ENCODE data around the gene SH3BP1. TPM values are rescaled to one million over a fixed set of nuclear protein-coding genes. Genes with fewer than 3 reads are reported as not detected.

Gene SH3BP1
- total and polyA plus RNA-seq, 2 of the 13 experiments (the other 11 are each of a cell fraction or from before 2014, with no cell fraction given), result 8.4 to 18.5 TPM

DNA sequence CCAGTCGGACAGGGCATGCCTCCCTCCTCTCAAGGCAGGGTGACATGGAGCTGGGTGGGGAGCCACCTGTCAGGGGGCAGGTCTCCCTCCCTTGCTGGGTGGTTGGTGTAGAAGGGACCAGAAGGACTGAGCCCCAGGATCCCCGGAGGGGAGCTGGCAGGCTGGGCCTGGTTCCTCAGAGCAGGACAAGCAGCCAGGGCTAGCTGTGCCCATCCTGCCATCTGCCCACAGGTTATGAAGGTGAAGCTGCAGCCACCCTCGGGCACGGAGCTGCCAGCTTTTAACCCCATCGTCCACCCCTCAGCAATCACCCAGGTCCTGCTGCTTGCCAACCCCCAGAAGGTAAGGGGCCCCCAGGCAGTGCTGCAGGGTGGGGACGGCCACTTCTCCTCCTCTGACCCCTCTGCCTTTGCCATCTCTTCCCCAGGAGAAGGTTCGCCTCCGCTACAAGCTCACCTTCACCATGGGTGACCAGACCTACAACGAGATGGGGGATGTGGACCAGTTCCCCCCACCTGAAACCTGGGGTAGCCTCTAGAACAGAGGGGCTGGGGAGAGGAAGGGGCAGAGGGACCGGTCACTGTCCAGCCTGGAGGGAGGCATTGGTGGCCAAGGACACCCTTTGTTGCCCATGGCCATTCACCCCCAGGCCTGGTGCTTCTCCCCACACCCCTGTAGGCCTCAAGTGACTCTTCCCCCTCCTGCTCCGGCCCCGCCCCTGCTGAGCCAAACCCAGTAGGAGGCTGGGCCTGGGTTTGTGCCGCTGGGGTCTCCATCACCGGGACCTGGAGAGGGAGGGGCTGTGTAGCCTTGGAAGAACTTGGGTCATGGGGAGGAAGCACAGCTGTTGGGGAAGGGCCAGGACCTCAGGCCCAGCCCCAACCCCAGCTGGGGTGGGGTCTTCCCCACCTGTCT lies 7.0 kb upstream of the SH3BP1 start (continued):
- TF ChIP-seq, protein P1, sequence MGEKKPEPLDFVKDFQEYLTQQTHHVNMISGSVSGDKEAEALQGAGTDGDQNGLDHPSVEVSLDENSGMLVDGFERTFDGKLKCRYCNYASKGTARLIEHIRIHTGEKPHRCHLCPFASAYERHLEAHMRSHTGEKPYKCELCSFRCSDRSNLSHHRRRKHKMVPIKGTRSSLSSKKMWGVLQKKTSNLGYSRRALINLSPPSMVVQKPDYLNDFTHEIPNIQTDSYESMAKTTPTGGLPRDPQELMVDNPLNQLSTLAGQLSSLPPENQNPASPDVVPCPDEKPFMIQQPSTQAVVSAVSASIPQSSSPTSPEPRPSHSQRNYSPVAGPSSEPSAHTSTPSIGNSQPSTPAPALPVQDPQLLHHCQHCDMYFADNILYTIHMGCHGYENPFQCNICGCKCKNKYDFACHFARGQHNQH (CRISPR knock-in tag; IDR thresholded peaks at IDR 0.05), result no peak
- no peak for TF ChIP-seq ATF7 (IDR thresholded peaks at IDR 0.05)
- no peak for TF ChIP-seq ATF7 (CRISPR knock-in tag; IDR thresholded peaks at IDR 0.05)
- no peak for TF ChIP-seq HCFC1 (IDR thresholded peaks at IDR 0.05; ENCODE audit: low read depth, low read length)
- TF ChIP-seq, protein P2, sequence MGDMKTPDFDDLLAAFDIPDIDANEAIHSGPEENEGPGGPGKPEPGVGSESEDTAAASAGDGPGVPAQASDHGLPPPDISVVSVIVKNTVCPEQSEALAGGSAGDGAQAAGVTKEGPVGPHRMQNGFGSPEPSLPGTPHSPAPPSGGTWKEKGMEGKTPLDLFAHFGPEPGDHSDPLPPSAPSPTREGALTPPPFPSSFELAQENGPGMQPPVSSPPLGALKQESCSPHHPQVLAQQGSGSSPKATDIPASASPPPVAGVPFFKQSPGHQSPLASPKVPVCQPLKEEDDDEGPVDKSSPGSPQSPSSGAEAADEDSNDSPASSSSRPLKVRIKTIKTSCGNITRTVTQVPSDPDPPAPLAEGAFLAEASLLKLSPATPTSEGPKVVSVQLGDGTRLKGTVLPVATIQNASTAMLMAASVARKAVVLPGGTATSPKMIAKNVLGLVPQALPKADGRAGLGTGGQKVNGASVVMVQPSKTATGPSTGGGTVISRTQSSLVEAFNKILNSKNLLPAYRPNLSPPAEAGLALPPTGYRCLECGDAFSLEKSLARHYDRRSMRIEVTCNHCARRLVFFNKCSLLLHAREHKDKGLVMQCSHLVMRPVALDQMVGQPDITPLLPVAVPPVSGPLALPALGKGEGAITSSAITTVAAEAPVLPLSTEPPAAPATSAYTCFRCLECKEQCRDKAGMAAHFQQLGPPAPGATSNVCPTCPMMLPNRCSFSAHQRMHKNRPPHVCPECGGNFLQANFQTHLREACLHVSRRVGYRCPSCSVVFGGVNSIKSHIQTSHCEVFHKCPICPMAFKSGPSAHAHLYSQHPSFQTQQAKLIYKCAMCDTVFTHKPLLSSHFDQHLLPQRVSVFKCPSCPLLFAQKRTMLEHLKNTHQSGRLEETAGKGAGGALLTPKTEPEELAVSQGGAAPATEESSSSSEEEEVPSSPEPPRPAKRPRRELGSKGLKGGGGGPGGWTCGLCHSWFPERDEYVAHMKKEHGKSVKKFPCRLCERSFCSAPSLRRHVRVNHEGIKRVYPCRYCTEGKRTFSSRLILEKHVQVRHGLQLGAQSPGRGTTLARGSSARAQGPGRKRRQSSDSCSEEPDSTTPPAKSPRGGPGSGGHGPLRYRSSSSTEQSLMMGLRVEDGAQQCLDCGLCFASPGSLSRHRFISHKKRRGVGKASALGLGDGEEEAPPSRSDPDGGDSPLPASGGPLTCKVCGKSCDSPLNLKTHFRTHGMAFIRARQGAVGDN (CRISPR knock-in tag; IDR thresholded peaks at IDR 0.05), result peak; percentile 3; the same call in 1 of the 2 replicates
- TF ChIP-seq SOX6 (IDR thresholded peaks at IDR 0.05), result no peak
- TF ChIP-seq SOX6 (CRISPR knock-in tag; IDR thresholded peaks at IDR 0.05), result 0 out of 2 replicates have a peak, but pooled peaks have one; percentile 12
- no peak for TF ChIP-seq ZMAT3 (CRISPR knock-in tag; conservative IDR thresholded peaks at IDR 0.05)
- TF ChIP-seq, protein P3, sequence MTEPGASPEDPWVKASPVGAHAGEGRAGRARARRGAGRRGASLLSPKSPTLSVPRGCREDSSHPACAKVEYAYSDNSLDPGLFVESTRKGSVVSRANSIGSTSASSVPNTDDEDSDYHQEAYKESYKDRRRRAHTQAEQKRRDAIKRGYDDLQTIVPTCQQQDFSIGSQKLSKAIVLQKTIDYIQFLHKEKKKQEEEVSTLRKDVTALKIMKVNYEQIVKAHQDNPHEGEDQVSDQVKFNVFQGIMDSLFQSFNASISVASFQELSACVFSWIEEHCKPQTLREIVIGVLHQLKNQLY (CRISPR knock-in tag; IDR thresholded peaks at IDR 0.05), result peak; percentile 6; the same call in 1 of the 2 replicates
- TF ChIP-seq, protein P4, sequence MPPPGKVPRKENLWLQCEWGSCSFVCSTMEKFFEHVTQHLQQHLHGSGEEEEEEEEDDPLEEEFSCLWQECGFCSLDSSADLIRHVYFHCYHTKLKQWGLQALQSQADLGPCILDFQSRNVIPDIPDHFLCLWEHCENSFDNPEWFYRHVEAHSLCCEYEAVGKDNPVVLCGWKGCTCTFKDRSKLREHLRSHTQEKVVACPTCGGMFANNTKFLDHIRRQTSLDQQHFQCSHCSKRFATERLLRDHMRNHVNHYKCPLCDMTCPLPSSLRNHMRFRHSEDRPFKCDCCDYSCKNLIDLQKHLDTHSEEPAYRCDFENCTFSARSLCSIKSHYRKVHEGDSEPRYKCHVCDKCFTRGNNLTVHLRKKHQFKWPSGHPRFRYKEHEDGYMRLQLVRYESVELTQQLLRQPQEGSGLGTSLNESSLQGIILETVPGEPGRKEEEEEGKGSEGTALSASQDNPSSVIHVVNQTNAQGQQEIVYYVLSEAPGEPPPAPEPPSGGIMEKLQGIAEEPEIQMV (CRISPR knock-in tag; IDR thresholded peaks at IDR 0.05; ENCODE audit: low read depth), result no peak
- TF ChIP-seq DNMT1 (CRISPR knock-in tag; IDR thresholded peaks at IDR 0.05), result no peak
- 0 out of 2 replicates have a peak, but pooled peaks have one; percentile 10 for TF ChIP-seq ZSCAN21 (CRISPR knock-in tag; IDR thresholded peaks at IDR 0.05; ENCODE audit: borderline replicate concordance)
- no peak for TF ChIP-seq ZNF3 (CRISPR knock-in tag; IDR thresholded peaks at IDR 0.05)
- TF ChIP-seq, protein P5, sequence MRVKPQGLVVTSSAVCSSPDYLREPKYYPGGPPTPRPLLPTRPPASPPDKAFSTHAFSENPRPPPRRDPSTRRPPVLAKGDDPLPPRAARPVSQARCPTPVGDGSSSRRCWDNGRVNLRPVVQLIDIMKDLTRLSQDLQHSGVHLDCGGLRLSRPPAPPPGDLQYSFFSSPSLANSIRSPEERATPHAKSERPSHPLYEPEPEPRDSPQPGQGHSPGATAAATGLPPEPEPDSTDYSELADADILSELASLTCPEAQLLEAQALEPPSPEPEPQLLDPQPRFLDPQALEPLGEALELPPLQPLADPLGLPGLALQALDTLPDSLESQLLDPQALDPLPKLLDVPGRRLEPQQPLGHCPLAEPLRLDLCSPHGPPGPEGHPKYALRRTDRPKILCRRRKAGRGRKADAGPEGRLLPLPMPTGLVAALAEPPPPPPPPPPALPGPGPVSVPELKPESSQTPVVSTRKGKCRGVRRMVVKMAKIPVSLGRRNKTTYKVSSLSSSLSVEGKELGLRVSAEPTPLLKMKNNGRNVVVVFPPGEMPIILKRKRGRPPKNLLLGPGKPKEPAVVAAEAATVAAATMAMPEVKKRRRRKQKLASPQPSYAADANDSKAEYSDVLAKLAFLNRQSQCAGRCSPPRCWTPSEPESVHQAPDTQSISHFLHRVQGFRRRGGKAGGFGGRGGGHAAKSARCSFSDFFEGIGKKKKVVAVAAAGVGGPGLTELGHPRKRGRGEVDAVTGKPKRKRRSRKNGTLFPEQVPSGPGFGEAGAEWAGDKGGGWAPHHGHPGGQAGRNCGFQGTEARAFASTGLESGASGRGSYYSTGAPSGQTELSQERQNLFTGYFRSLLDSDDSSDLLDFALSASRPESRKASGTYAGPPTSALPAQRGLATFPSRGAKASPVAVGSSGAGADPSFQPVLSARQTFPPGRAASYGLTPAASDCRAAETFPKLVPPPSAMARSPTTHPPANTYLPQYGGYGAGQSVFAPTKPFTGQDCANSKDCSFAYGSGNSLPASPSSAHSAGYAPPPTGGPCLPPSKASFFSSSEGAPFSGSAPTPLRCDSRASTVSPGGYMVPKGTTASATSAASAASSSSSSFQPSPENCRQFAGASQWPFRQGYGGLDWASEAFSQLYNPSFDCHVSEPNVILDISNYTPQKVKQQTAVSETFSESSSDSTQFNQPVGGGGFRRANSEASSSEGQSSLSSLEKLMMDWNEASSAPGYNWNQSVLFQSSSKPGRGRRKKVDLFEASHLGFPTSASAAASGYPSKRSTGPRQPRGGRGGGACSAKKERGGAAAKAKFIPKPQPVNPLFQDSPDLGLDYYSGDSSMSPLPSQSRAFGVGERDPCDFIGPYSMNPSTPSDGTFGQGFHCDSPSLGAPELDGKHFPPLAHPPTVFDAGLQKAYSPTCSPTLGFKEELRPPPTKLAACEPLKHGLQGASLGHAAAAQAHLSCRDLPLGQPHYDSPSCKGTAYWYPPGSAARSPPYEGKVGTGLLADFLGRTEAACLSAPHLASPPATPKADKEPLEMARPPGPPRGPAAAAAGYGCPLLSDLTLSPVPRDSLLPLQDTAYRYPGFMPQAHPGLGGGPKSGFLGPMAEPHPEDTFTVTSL (CRISPR knock-in tag; IDR thresholded peaks at IDR 0.05; ENCODE audit: borderline replicate concordance), result no peak
- no peak for TF ChIP-seq RAD51 (IDR thresholded peaks at IDR 0.05; ENCODE audit: borderline replicate concordance)
- 0 out of 2 replicates have a peak, but pooled peaks have one; percentile 25 for TF ChIP-seq BORCS8-MEF2B (CRISPR knock-in tag; IDR thresholded peaks at IDR 0.05)

Data from HepG2 (cell line).